Heart right ventricle (tissue), 16 donors: ENCODE measurements around the gene SH3YL1. TPM values are rescaled to one million over a fixed set of nuclear protein-coding genes. Genes with fewer than 3 reads are reported as not detected.

Experiments used
- ATAC-seq, 8 donors: fragments of 200-7000 bp; cut with Tn5 transposase; one replicate each; pipeline ENCODE4 v1.9.1; 2020; ENCODE audit warnings: mild to moderate bottlenecking in 8 of 8, moderate library complexity in 8 of 8, moderate number of reproducible peaks in 1 of 8
- DNase-seq, 2 donors: peaks; one replicate each; pipeline ENCODE4 v3.0.0-alpha.2; 2020
- H3K27ac ChIP-seq, 10 donors: fragments of 200-600 bp; sonication (generic) in 2 of 10; one replicate each; pipeline versions ENCODE4 v1.5.0 to v1.8.0; 2020 to 2022; ENCODE audit warnings: mild to moderate bottlenecking in 3 of 10
- H3K27me3 ChIP-seq, 7 donors: fragments of 200-600 bp; one replicate each; pipeline ENCODE4 v1.8.0; 2021 to 2022; ENCODE audit warnings: mild to moderate bottlenecking in 2 of 7
- H3K36me3 ChIP-seq, 9 donors: fragments of 200-600 bp; sonication (generic) in 1 of 9; one replicate each; pipeline versions ENCODE4 v1.5.0 to v1.8.0; 2020 to 2022; ENCODE audit warnings: mild to moderate bottlenecking in 2 of 9
- H3K4me1 ChIP-seq, 9 donors: fragments of 200-600 bp; sonication (generic) in 1 of 9; one replicate each; pipeline versions ENCODE4 v1.5.0 to v1.8.0; 2020 to 2022; ENCODE audit warnings: mild to moderate bottlenecking in 4 of 9
- H3K4me3 ChIP-seq, 10 donors: fragments of 200-600 bp; sonication (generic) in 2 of 10; one replicate each; pipeline versions ENCODE4 v1.5.0 to v1.8.0; 2020 to 2022; ENCODE audit warnings: mild to moderate bottlenecking in 7 of 10, moderate library complexity in 2 of 10
- H3K9me3 ChIP-seq, 11 donors: fragments of 200-600 bp in 10 of 11; sonication (generic) in 2 of 11; one replicate each; pipeline versions ENCODE4 v1.5.0 to v1.8.0; 2013 to 2022; ENCODE audit warnings: mild to moderate bottlenecking in 2 of 11, control low read depth in 1 of 11, moderate library complexity in 1 of 11
- WGBS, 2 donors: extraction: QIAGEN DNeasy Blood & Tissue Kit; methylation state at CpG; one replicate each; pipeline ENCODE4 v1.1.7; 2013; ENCODE audit warnings: inconsistent platforms in 1 of 2; 5-methylcytosine and 5-hydroxymethylcytosine counted together
- intact Hi-C, 10 donors: fragments of 100-400 bp; cut with DNase I; formaldehyde crosslinking; loops; one replicate each; pipeline versions ENCODE4 v1.11.1 to v1.14.2; 2022
- polyA plus RNA-seq, 2 donors: library from polyadenylated mRNA; stranded (reverse); fragments of 200-250 nt; gene quantifications; one replicate each; pipeline ENCODE4 v1.2.3, GENCODE V29; 2013
- total RNA-seq, 10 donors: library from RNA; stranded (reverse); fragmentation: NEBNext Ultra II Directional in 3 of 10; extraction: Animal tissue kit (Norgen Biotek cat#: 25700) in 3 of 10; gene quantifications; one replicate each; pipeline versions ENCODE4 v1.2.1 to v1.2.4, GENCODE V29; 2021 to 2023
- TF ChIP-seq, protein P1 (sequence below), 9 donors: fragments of 200-600 bp; sonication (generic) in 2 of 9; IDR thresholded peaks; one replicate each; pipeline versions ENCODE4 v1.5.0 to v1.8.0; 2021 to 2022; ENCODE audit warnings: antibody characterized with exemption in 9 of 9, mild to moderate bottlenecking in 5 of 9, moderate library complexity in 1 of 9
- donor health status: Arrhythmogenic right ventricular cardiomyopathy.
- donor health status: ischemic (EF 13 %, LVEDD 7.1; RV severe dilation, severe dysfunction).
- donor health status: healthy with polysubstance abuse.
- donor health status: DM: no; HTN: yes; CAD: no.
- donor health status: DM: no; HTN: no; CAD: no.
- donor health status: ischemic (EF 25% LVEDD 6.9; RV normal size, moderate dysfunction).
- donor health status: ischemic (EF 25% LVEDD 5.7; RV mildly dilated, moderate dysfunction).
- donor health status: healthy.
- donor health status: DM: yes; HTN: yes; CAD: no.
- donor health status: Ischemic cardiomyopathy.
- donor health status: ischemic (EF 35%, LVEDD 5.7; RV mildly dilated, moderate dysfunction).
- donor health status: nonischemic (EF 11% LVEDD 7.7; RV severe dilation, severe dysfunction).
- donor health status: DM: yes; HTN: yes; CAD: no.
- donor health status: PGD.
- donor health status: ischemic (EF 29% LVEDD 5.4; RV normal size, mild dysfunction).
- donor health status: nonischemic (EF 23%, LVEDD 6.1; RV moderate dilation, normal function).

SH3YL1 gene
- total and polyA plus RNA-seq, 12 donors: 7.6 to 39.1 (median 9.3) TPM

DNA sequence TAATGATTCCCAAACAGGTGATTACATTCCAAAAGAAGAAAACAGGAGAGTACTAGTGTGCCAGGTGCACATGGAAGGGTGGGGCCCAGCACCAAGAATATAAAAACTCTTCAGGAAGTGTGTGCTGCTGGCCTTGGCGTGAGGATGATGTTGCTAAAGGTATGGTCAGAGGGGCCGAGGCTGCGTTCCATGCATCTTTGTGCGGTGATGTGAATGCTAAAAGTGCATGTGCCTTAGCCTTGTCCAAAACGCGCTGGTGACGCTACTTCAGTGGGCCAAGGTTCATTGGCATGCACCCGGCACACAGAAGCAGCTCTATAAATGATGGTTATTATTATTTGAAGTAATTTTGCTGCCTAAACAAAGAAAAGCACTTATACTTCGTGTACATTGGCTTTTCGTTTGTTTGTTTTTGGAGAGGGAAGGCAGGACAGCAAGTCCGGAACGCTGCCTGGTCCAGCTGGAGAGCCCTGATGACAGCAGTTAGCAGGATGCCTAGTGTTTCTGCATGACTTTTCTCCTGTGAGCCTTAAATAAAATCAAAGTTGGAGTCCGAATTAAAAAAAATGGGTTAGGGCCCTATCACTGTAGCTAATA lies 21.2 kb upstream of the SH3YL1 start:
- peak in 3 of 8 donors; percentile 28 to 57 (median 30) for ATAC-seq
- Histone ChIP-seq H3K36me3 (peaks cover 0 to 30% (median 0%) of the 10 kb centered on the region in 9 donors), H3K4me1 (peaks cover 5 to 61% (median 26%) of the 10 kb centered on the region in 9 donors), H3K27ac (peak overlapping the region in 3 of 10 donors; percentile 21 to 61 (median 48)), H3K9me3 (no peaks in the 10 kb centered on the region), H3K27me3 (peaks cover 0 to 41% (median 33%) of the 10 kb centered on the region in 7 donors), H3K4me3 (no peak overlapping the region)
- intact Hi-C loops: loop anchor here in 1 of 10 donors (5.0 kb wide), 1 partner anchor 38 kb away; no protein-coding TSS in a partner anchor
- 51 to 60% methylated on average over 13 of the region's 13 CpGs for WGBS, 2 donors
- TF ChIP-seq, protein P1, sequence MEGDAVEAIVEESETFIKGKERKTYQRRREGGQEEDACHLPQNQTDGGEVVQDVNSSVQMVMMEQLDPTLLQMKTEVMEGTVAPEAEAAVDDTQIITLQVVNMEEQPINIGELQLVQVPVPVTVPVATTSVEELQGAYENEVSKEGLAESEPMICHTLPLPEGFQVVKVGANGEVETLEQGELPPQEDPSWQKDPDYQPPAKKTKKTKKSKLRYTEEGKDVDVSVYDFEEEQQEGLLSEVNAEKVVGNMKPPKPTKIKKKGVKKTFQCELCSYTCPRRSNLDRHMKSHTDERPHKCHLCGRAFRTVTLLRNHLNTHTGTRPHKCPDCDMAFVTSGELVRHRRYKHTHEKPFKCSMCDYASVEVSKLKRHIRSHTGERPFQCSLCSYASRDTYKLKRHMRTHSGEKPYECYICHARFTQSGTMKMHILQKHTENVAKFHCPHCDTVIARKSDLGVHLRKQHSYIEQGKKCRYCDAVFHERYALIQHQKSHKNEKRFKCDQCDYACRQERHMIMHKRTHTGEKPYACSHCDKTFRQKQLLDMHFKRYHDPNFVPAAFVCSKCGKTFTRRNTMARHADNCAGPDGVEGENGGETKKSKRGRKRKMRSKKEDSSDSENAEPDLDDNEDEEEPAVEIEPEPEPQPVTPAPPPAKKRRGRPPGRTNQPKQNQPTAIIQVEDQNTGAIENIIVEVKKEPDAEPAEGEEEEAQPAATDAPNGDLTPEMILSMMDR (IDR thresholded peaks at IDR 0.05): no peak
- no peak for DNase-seq

DNA sequence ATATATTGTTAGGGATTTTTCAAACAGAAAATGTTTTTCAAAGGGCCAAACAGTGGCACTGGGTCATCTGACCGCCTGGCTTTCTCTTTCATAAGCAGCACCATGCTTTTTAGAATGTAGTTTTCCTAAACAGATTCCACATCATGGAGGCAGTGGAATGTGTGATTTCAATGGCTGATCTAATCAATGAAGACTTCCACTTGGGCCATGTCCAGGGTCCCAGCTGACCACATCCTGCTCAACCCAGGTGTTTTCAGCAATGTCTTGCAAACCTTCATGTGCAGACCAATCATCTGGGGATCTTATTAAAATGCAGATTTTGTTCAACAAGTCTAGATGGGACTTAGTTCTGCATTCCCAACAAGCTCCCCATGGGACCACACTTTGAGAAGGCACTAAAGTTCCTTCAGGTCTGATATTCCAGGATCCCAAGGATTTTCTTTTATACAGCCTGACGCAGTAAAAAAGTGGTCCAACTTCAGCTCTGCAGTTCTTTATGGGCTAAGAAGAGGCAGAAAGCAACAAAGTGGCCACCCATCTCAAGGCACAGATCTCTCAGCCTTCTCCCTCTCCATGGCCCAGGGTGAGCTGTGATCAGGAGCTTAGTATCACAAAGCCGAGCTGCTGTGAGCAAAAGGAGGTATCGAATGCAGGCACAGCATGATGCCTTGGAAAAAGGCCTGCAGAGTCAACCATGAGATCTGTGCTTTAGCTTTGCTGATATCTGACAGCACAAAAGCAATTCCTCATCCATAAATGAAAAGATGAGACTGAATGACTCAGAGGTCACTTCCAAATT lies 20.4 kb upstream of the SH3YL1 start:
- Histone ChIP-seq H3K27ac (peak overlapping the region in 1 of 10 donors; percentile 61), H3K9me3 (no peaks in the 10 kb centered on the region), H3K4me3 (no peak overlapping the region), H3K4me1 (peaks cover 0 to 53% (median 18%) of the 10 kb centered on the region in 9 donors), H3K27me3 (peaks cover 0 to 33% (median 25%) of the 10 kb centered on the region in 7 donors), H3K36me3 (peaks cover 0 to 38% (median 0%) of the 10 kb centered on the region in 9 donors)
- 89 to 92% methylated on average over 4 of the region's 4 CpGs for WGBS, 2 donors
- TF ChIP-seq, protein P1 (IDR thresholded peaks at IDR 0.05): no peak
- ATAC-seq (no peak), DNase-seq (no peak)
- intact Hi-C loops: no loop called here

DNA sequence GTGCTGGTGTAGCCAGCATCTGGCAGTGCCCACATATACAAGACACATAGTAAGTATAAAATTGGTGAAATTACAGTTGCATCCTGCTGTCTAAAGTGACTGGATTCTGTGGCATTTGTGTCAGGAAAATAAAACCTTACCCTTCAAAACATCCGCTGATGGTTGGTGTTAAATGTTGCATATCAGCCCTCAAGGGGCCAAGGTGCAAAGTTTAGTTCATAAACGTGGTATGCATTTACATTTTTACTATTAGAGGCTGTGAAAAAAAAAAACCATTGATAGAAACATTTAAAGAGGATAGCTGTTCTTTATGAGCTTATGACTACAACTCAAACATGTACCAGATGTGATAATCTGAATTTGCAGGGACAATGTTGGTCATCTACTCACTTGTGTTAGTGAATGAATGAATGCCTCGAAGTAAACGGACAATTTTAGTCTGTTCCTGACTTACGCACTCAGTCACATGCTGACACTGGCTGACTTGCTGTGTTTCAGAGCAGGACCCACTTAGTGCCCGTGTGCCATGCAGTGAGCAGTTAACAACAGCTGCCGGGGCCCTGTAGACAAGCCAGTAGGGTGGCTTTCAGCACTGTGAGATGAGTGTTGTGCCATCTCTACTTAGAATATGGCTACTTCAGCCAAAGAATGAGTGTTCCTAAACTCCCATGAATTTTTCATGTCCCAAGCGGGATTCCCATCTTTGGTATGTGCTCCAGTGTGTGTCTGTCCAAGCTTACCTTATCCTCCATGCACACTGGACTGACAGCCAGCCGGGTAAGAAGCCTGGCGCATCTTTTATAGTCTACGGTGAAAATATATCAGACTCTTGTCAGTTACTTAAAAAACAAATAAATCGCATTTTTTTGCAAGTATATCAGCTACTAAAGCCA lies 18.8 kb upstream of the SH3YL1 start:
- peaks cover 0 to 45% (median 12%) of the 10 kb centered on the region in 9 donors for H3K4me1 ChIP-seq
- peaks cover 0 to 54% (median 10%) of the 10 kb centered on the region in 9 donors for H3K36me3 ChIP-seq
- no peaks in the 10 kb centered on the region for H3K9me3 ChIP-seq
- no peak for ATAC-seq
- WGBS, 2 donors: 96 to 97% methylated on average over 12 of the region's 12 CpGs
- H3K4me3 ChIP-seq: no peak overlapping the region
- H3K27me3 ChIP-seq: peaks cover 0 to 19% (median 12%) of the 10 kb centered on the region in 7 donors
- TF ChIP-seq, protein P1 (IDR thresholded peaks at IDR 0.05): no peak
- no peak overlapping the region for H3K27ac ChIP-seq
- no peak for DNase-seq
- intact Hi-C loops: no loop called here

DNA sequence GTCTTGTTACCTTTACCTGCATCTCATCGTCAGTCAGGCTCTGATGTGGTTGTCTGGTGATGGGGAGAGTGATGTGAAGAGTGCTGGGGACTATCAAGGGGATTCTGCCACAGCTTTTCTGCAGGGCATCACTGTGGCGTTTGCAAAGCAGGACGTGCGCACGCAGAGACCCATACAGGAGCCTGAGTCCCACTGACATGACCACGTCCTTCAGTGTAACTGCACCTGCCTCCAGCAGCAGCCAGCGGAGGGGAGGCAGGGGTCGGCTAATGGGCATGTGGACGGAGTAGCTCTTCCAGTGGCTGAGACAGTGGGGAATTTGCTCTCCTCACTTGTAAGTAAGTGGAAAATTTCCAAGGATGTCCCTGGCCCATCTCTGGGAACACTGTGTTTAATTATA lies 17.5 kb upstream of the SH3YL1 start:
- Histone ChIP-seq H3K4me3 (no peak overlapping the region), H3K4me1 (peaks cover 0 to 36% (median 4%) of the 10 kb centered on the region in 9 donors), H3K27ac (peak overlapping the region in 2 of 10 donors; percentile 47 to 70), H3K36me3 (peaks cover 0 to 66% (median 15%) of the 10 kb centered on the region in 9 donors), H3K9me3 (no peaks in the 10 kb centered on the region), H3K27me3 (peaks cover 0 to 7% (median under 1%) of the 10 kb centered on the region in 7 donors)
- intact Hi-C loops: no loop called here
- TF ChIP-seq, protein P1 (IDR thresholded peaks at IDR 0.05): no peak
- DNase-seq (no peak), ATAC-seq (no peak)
- WGBS, 2 donors: 95 to 98% methylated on average over 9 of the region's 9 CpGs
